ENCODE data around the gene APBB2.

The APBB2 gene

GRCh38 chr4:41219421-41219950 lies 5.1 kb upstream of the APBB2 start:
- TF ChIP-seq, protein P1, sequence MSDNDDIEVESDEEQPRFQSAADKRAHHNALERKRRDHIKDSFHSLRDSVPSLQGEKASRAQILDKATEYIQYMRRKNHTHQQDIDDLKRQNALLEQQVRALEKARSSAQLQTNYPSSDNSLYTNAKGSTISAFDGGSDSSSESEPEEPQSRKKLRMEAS (IDR thresholded peaks at IDR 0.05; ENCODE audit: low read depth, low read length): no peak
- TF ChIP-seq MYC (IDR thresholded peaks at IDR 0.05; ENCODE audit: low read depth, low read length): no peak
- TF ChIP-seq, protein P2, sequence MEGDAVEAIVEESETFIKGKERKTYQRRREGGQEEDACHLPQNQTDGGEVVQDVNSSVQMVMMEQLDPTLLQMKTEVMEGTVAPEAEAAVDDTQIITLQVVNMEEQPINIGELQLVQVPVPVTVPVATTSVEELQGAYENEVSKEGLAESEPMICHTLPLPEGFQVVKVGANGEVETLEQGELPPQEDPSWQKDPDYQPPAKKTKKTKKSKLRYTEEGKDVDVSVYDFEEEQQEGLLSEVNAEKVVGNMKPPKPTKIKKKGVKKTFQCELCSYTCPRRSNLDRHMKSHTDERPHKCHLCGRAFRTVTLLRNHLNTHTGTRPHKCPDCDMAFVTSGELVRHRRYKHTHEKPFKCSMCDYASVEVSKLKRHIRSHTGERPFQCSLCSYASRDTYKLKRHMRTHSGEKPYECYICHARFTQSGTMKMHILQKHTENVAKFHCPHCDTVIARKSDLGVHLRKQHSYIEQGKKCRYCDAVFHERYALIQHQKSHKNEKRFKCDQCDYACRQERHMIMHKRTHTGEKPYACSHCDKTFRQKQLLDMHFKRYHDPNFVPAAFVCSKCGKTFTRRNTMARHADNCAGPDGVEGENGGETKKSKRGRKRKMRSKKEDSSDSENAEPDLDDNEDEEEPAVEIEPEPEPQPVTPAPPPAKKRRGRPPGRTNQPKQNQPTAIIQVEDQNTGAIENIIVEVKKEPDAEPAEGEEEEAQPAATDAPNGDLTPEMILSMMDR (IDR thresholded peaks at IDR 0.05; ENCODE audit: low read depth, low read length): no peak
- no peak for TF ChIP-seq POLR2A (IDR thresholded peaks at IDR 0.05; ENCODE audit: extremely low read depth, insufficient read length)
- no peak for DNase-seq (ENCODE audit: low read depth)
- H3K4me3 ChIP-seq (ENCODE audit: low read depth, low read length): no peak overlapping the region

DNA sequence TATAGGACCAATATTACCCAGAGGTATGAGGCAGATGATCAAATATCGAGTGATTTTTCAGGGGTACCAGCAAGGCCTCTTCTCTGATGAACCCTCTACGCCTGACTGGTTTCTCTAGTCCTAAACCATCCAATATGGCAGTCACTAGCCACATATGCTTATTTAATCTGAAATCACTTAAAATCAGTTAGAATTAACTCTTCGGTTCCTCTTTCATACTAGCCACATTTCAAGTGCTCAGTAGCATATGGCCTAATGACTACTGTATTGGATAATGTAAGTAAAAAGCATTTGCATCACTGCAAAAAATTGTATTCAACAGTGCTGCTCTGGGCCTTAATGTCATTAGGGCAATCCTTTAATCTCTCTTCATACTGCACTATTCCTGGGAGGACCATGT lies 4.4 kb upstream of the APBB2 start:
- no peak for DNase-seq (ENCODE audit: low read depth)
- TF ChIP-seq MYC (IDR thresholded peaks at IDR 0.05; ENCODE audit: low read depth, low read length): no peak
- TF ChIP-seq, protein P1 (IDR thresholded peaks at IDR 0.05; ENCODE audit: low read depth, low read length): no peak
- TF ChIP-seq, protein P2 (IDR thresholded peaks at IDR 0.05; ENCODE audit: low read depth, low read length): no peak
- TF ChIP-seq POLR2A (IDR thresholded peaks at IDR 0.05; ENCODE audit: extremely low read depth, insufficient read length): no peak
- H3K4me3 ChIP-seq (ENCODE audit: low read depth, low read length): no peak overlapping the region

DNA sequence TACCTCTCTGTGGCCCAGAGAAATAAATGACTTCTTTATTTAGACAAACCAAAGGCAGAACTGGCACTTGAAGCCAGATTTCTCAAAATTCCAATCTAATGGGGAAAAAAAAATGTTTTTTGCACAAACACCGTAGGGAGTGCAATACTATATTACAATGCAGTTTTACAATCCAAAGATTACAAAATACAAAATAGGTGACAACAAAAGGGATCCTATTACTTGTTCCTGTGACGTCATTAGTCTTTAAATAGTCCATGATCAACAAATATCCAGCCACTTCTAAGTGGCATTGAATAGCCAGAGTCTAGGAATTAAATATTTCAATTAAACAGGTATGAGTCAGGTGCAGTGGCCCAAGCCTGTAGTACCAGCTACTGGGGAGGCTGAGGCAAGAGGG lies 3.0 kb upstream of the APBB2 start:
- no peak for DNase-seq (ENCODE audit: low read depth)
- no peak overlapping the region for H3K4me3 ChIP-seq (ENCODE audit: low read depth, low read length)
- TF ChIP-seq POLR2A (IDR thresholded peaks at IDR 0.05; ENCODE audit: extremely low read depth, insufficient read length) (no peak), MYC (IDR thresholded peaks at IDR 0.05; ENCODE audit: low read depth, low read length) (no peak)
- TF ChIP-seq, protein P1 (IDR thresholded peaks at IDR 0.05; ENCODE audit: low read depth, low read length): no peak

- no peak for DNase-seq (ENCODE audit: low read depth)
- peak overlapping the region; percentile 68 for H3K4me3 ChIP-seq (ENCODE audit: low read depth, low read length)
- no peak for TF ChIP-seq MYC (IDR thresholded peaks at IDR 0.05; ENCODE audit: low read depth, low read length)
- TF ChIP-seq, protein P1 (IDR thresholded peaks at IDR 0.05; ENCODE audit: low read depth, low read length): no peak
- TF ChIP-seq, protein P2 (IDR thresholded peaks at IDR 0.05; ENCODE audit: low read depth, low read length): no peak
Measured at GRCh38 chr4:41217020-41217333, 2.6 kb upstream of the APBB2 start.

DNA sequence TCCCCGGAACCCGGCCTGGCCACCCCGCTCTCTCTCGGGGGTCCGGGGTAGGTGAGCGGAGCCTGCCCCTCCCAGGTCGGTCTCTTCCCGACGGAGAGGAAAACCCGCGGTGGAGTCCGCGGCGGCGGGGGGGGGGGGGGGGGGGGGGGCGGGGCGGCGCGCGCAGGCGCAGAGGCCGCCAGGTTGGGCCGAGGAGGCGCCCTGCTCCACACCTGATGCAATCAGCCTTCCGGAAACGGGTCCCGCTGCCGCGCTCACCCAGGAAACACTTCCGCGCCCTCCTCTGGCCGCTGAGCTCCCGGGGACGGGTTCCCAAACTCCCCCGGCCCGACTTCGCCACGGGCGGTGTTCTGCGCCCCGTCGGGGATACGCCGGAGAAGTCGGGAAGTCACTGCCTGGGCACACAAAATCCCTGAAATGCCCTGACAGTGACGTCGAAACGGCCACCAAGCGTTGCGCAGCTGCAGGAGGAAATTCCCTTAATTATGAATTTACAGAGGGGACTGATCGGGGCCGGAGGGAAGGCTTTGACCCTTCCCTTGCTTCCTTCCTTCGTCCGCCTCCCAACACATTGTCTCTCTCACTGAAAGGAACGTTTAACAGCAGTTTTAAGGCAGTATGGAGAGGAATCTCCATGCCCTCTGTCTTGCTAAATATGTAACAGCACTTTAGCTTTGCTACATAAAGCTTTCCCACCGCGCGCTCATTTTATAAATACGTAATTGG lies 2.1 kb upstream of the APBB2 start:
- TF ChIP-seq MYC (IDR thresholded peaks at IDR 0.05; ENCODE audit: low read depth, low read length) (no peak), POLR2A (IDR thresholded peaks at IDR 0.05; ENCODE audit: extremely low read depth, insufficient read length) (no peak)
- TF ChIP-seq, protein P2 (IDR thresholded peaks at IDR 0.05; ENCODE audit: low read depth, low read length): peak; percentile 12
- peak overlapping the region; percentile 68 for H3K4me3 ChIP-seq (ENCODE audit: low read depth, low read length)
- peak; percentile 86 for DNase-seq (ENCODE audit: low read depth)

GRCh38 chr4:41215969-41216293 lies 1.6 kb upstream of the APBB2 start:
- no peak for DNase-seq (ENCODE audit: low read depth)
- peak overlapping the region; percentile 65 for H3K4me3 ChIP-seq (ENCODE audit: low read depth, low read length)
- TF ChIP-seq, protein P1 (IDR thresholded peaks at IDR 0.05; ENCODE audit: low read depth, low read length): no peak

- no peak for TF ChIP-seq POLR2A (IDR thresholded peaks at IDR 0.05; ENCODE audit: extremely low read depth, insufficient read length)
- TF ChIP-seq, protein P2 (IDR thresholded peaks at IDR 0.05; ENCODE audit: low read depth, low read length): no peak
- no peak for TF ChIP-seq MYC (IDR thresholded peaks at IDR 0.05; ENCODE audit: low read depth, low read length)
- TF ChIP-seq, protein P1 (IDR thresholded peaks at IDR 0.05; ENCODE audit: low read depth, low read length): no peak
- H3K4me3 ChIP-seq (ENCODE audit: low read depth, low read length): no peak overlapping the region
- DNase-seq (ENCODE audit: low read depth): peak; percentile 13
Measured at GRCh38 chr4:41215155-41215554, 813 bp upstream of the APBB2 start.

Measured in NB4 (cell line).